RWPE1 (cell line): ENCODE results near the gene BAIAP2L2.

Experiments
- CTCF ChIA-PET: fragments of 350-600 bp; sonication (Branson Sonifier 250); formaldehyde crosslinking; extraction: SDS; loops from one replicate; lab custom pipeline; 2021; lab: Yijun Ruan, JAX
- POLR2A ChIA-PET: fragments of 400-600 bp; formaldehyde crosslinking; extraction: SDS; loops from one replicate; lab custom pipeline; 2020; ENCODE audit warnings: antibody characterized with exemption; ENCODE audit not compliant: low non-redundant PET; lab: Yijun Ruan, JAX
- DNase-seq: peaks from one replicate; pipeline ENCODE4 v3.0.0; 2012; ENCODE audit warnings: low spot score
- H3K27ac ChIP-seq: fragments of 450-650 bp; 2 replicates; pipeline ENCODE4 v1.5.1; 2017
- CTCF ChIP-seq: fragments of 450-650 bp; conservative IDR thresholded peaks from 2 replicates; pipeline ENCODE4 v1.5.1; 2017; ENCODE audit warnings: low read depth, mild to moderate bottlenecking

Gene BAIAP2L2

GRCh38 chr22:38073150-38074130 is 37.0 kb downstream of the BAIAP2L2 start:
- 0 out of 2 replicates have a peak overlapping the region, but pooled peaks have one; percentile 1 for H3K27ac ChIP-seq
- ChIA-PET POLR2A (no interaction called here), CTCF (interaction anchor here (0.6 kb wide), 1 partner anchor 12 kb away, joined by 4 read pairs; no protein-coding TSS in a partner anchor)
- no peak for DNase-seq
- no peak for TF ChIP-seq CTCF

- TF ChIP-seq CTCF = no peak
- DNase-seq = no peak
- ChIA-PET CTCF (no interaction called here), POLR2A (interaction anchor here (0.6 kb wide), 2 partner anchors 41 to 612 kb away, joined by 7 to 11 read pairs; no protein-coding TSS in a partner anchor)
- peak overlapping the region; percentile 1; the same call in 1 of the 2 replicates for H3K27ac ChIP-seq
Measured at GRCh38 chr22:38072322-38073149, 37.9 kb downstream of the BAIAP2L2 start.

- ChIA-PET POLR2A (interaction anchor here (0.6 kb wide), 2 partner anchors 42 to 613 kb away, joined by 7 to 11 read pairs; no protein-coding TSS in a partner anchor), CTCF (no interaction called here)
- no peak for TF ChIP-seq CTCF
- DNase-seq = no peak
- peak overlapping the region; percentile 1; the same call in 1 of the 2 replicates for H3K27ac ChIP-seq
Measured at GRCh38 chr22:38071421-38072321, 38.8 kb downstream of the BAIAP2L2 start.

GRCh38 chr22:38070250-38070921 is 40.1 kb downstream of the BAIAP2L2 start:
- DNase-seq = no peak
- ChIA-PET CTCF (interaction anchor here (0.7 to 1.1 kb wide), 2 partner anchors 36 to 265 kb away, joined by 4 read pairs; no protein-coding TSS in a partner anchor), POLR2A (no interaction called here)
- no peak for TF ChIP-seq CTCF
- H3K27ac ChIP-seq = peak overlapping the region; percentile 23

GRCh38 chr22:38069372-38070249 is 40.9 kb downstream of the BAIAP2L2 start:
- ChIA-PET CTCF (interaction anchor here (0.7 to 1.1 kb wide), 3 partner anchors 14 to 266 kb away, joined by 3 to 4 read pairs (median 4); no protein-coding TSS in a partner anchor), POLR2A (no interaction called here)
- no peak for DNase-seq
- peak; percentile 50 for TF ChIP-seq CTCF
- peak overlapping the region; percentile 23 for H3K27ac ChIP-seq
